Measurements from ENCODE around the gene MASP1. TPM values are rescaled to one million over a fixed set of nuclear protein-coding genes. Genes with fewer than 3 reads are reported as not detected.

Gene MASP1
- total RNA-seq, 4 donors from 2014 or later: 2.3 to 26.1 (median 5.2) TPM; not detected in 1

DNA sequence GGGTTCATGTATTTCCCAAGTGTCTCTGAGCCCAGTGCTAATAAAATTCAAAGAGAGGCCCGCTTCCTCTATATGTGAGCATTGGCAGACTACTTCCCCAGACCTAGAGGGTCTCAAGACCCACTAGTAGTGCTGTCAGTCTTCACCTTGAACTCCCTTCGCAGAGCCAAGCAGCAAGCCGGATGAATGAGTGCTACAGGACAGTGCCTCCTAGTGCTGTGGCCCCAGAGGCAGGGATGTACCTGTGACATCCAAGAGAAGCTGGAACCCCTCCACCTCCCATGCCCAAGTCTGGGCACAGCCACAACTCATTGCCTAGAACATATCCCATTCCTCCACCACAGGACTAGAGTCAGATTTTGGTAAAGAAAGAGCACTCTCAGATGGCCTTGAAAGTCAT lies 37.2 kb upstream of the MASP1 start:
- Histone ChIP-seq H3K4me1 (no peaks in the 10 kb centered on the region), H3K4me3 (no peak overlapping the region), H3K9me3 (no peaks in the 10 kb centered on the region), H3K27me3 (peaks cover 3% of the 10 kb centered on the region), H3K27ac (no peak overlapping the region), H3K36me3 (no peaks in the 10 kb centered on the region)
- TF ChIP-seq POLR2AphosphoS5 (IDR thresholded peaks at IDR 0.05) (no peak), CTCF (IDR thresholded peaks at IDR 0.05) (no peak), POLR2A (IDR thresholded peaks at IDR 0.05) (no peak), EP300 (IDR thresholded peaks at IDR 0.05) (no peak)
- ATAC-seq: no peak
- 89 to 100% methylated on average over 1 to 3 of the region's 3 CpGs for WGBS, 2 donors (ENCODE audit: low coverage in 1 of 2)

GRCh38 chr3:187327845-187328244 lies 36.3 kb upstream of the MASP1 start:
- Histone ChIP-seq H3K27ac (no peak overlapping the region), H3K9me3 (no peaks in the 10 kb centered on the region)
- WGBS, 2 donors (ENCODE audit: low coverage in 1 of 2): 78 to 82% methylated on average over 1 to 2 of the region's 2 CpGs

DNA sequence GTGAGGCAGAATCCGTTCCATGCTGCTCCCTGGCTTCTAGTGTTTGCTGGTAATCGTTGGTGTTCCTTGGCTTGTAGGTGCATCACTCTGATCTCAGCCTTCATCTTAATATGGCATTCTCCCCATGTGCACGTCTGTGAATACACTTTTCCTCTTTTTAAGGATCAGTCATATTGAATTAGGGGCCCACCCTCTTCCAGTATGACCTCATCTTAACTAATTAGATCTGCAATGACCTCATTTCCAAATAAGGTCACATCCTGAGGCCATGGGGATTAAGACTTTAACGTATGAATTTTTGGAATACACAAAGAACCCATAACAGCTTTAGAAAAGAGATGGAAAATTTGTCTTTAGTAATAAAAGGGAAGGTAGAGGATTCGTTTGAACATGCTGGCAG lies 34.1 kb upstream of the MASP1 start:
- 66 to 71% methylated on average over 4 to 5 of the region's 5 CpGs for WGBS, 2 donors (ENCODE audit: low coverage in 1 of 2)
- peaks cover 22% of the 10 kb centered on the region for H3K27me3 ChIP-seq
- ATAC-seq: no peak
- H3K4me3 ChIP-seq: no peak overlapping the region
- TF ChIP-seq CTCF (IDR thresholded peaks at IDR 0.05): no peak
- no peak for TF ChIP-seq POLR2A (IDR thresholded peaks at IDR 0.05)
- TF ChIP-seq POLR2AphosphoS5 (IDR thresholded peaks at IDR 0.05): no peak
- no peak for TF ChIP-seq EP300 (IDR thresholded peaks at IDR 0.05)
- no peaks in the 10 kb centered on the region for H3K36me3 ChIP-seq
- H3K27ac ChIP-seq: no peak overlapping the region
- H3K9me3 ChIP-seq: no peaks in the 10 kb centered on the region
- no peaks in the 10 kb centered on the region for H3K4me1 ChIP-seq

More at GRCh38 chr3:187327845-187328244, 36.3 kb upstream of the MASP1 start:
- Histone ChIP-seq H3K4me1 (no peaks in the 10 kb centered on the region), H3K4me3 (no peak overlapping the region), H3K27me3 (peaks cover 9% of the 10 kb centered on the region), H3K36me3 (no peaks in the 10 kb centered on the region)
- TF ChIP-seq CTCF (IDR thresholded peaks at IDR 0.05) (no peak), POLR2A (IDR thresholded peaks at IDR 0.05) (no peak), POLR2AphosphoS5 (IDR thresholded peaks at IDR 0.05) (no peak), EP300 (IDR thresholded peaks at IDR 0.05) (no peak)
- no peak for ATAC-seq

DNA sequence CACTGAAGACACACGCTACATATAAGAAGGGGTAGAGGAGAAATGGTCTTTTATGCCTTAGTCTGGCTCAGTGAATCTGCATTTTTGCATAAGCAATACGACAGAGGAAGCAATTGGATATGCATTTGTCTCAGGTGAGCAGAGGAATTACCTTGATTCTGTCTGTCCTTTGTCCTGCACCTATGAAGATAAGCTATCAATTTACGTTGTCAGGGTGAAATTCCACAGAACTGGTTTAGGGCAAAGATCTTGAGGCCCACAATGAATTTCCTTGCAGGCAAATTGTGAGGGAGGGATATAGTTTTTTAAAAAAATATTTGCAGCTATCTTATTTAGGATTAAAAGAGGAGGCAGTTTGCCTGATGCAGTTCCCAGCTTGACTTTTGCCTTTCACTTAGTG lies 31.6 kb upstream of the MASP1 start:
- H3K27ac ChIP-seq: no peak overlapping the region
- ATAC-seq: no peak
- 61 to 77% methylated on average over 2 to 3 of the region's 3 CpGs for WGBS, 2 donors (ENCODE audit: low coverage in 1 of 2)
- H3K27me3 ChIP-seq: peaks cover 25% of the 10 kb centered on the region
- no peaks in the 10 kb centered on the region for H3K36me3 ChIP-seq
- no peak for TF ChIP-seq POLR2AphosphoS5 (IDR thresholded peaks at IDR 0.05)
- no peaks in the 10 kb centered on the region for H3K9me3 ChIP-seq
- H3K4me1 ChIP-seq: peaks cover 0 to 16% (median 7%) of the 10 kb centered on the region in 3 donors
- no peak overlapping the region for H3K4me3 ChIP-seq

DNA sequence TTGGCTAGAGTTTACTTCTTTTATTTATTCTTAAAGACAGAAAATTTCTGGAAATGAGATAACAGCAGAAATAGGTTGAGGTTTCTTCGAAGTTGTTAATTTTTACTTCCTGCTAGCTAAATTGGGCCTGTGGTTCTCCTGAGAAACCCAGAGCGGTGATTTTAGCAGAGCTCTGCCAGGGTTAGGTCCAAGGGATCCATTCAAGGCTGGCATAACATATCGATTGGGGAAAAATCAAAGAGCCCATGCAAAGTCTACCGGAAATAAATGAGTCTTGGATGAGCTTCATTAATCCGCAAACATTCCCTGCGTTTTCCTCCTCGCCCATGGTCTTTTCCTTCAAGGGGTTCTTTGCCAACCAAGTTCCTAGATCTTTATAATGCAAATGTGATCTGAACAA lies 30.8 kb upstream of the MASP1 start:
- ATAC-seq: no peak
- TF ChIP-seq CTCF (IDR thresholded peaks at IDR 0.05) (no peak), POLR2A (IDR thresholded peaks at IDR 0.05) (no peak), EP300 (IDR thresholded peaks at IDR 0.05) (no peak), POLR2AphosphoS5 (IDR thresholded peaks at IDR 0.05) (no peak)
- H3K27ac ChIP-seq: no peak overlapping the region
- H3K4me1 ChIP-seq: peaks cover 0 to 16% (median 7%) of the 10 kb centered on the region in 3 donors
- H3K36me3 ChIP-seq: no peaks in the 10 kb centered on the region
- peaks cover 25% of the 10 kb centered on the region for H3K27me3 ChIP-seq
- 75 to 80% methylated on average over 5 of the region's 7 CpGs for WGBS, 2 donors (ENCODE audit: low coverage in 1 of 2)
- no peak overlapping the region for H3K4me3 ChIP-seq
- no peaks in the 10 kb centered on the region for H3K9me3 ChIP-seq
